H4 (cell line): ENCODE measurements around the gene ANK3. TPM values are rescaled to one million over a fixed set of nuclear protein-coding genes. Genes with fewer than 3 reads are reported as not detected.

Source experiments
- DNase-seq: peaks from one replicate; pipeline ENCODE4 v3.0.0-alpha.2; 2015; ENCODE audit warnings: low spot score
- total RNA-seq: library from RNA; depleted of rRNA; stranded (reverse); fragments of >200 nt; shearing (Covaris generic); gene quantifications from 2 replicates; pipeline ENCODE4 v1.2.3, GENCODE V29; 2014

Gene ANK3
- total RNA-seq, 1 experiment from 2014 or later = 10.2 TPM

DNA sequence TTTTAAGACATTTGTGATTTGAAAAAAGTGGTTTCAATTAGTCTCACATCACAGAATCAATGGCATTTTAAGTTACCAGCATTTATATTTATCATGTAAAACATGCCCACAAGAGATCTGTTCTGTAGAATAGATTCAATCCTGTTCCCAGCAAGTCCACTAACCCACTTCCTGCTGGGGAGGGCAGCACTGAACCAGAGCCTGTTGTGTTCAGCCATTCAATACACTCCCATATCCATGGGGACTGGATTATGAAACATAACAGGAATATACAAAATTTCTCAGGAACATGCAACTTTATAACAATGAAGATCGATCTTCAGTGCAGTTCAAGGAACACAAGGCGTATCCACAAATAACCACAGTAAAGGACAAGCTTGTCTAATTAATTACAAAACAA is 24.4 kb upstream of the ANK3 start:
- DNase-seq = no peak

GRCh38 chr10:60413306-60414012 is 23.8 kb upstream of the ANK3 start:
- no peak for DNase-seq

- no peak for DNase-seq
These were observed 21.3 kb upstream of the ANK3 start for GRCh38 chr10:60410970-60411369.

DNA sequence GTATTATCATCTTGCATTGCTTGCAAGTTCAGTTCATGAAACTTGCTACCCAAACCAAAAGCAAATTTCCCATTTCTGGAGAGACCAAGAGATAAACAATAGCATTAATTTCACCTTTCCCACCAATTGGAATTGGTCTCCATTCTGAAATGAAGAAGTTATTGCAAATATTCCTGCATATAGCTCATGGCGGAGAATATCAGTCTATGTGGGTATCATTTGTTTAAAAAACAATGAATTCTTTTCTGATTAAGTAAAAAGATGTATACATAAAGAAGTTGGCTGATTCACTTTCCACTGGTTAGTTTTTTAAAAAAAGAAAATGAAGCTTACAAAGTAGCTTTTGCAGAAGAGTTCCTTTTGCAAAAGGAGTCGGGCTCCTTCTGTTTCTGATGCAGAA is 19.5 kb upstream of the ANK3 start:
- no peak for DNase-seq

GRCh38 chr10:60406182-60406581 is 16.5 kb upstream of the ANK3 start:
- DNase-seq = no peak

GRCh38 chr10:60405172-60405571 is 15.5 kb upstream of the ANK3 start:
- no peak for DNase-seq

DNA sequence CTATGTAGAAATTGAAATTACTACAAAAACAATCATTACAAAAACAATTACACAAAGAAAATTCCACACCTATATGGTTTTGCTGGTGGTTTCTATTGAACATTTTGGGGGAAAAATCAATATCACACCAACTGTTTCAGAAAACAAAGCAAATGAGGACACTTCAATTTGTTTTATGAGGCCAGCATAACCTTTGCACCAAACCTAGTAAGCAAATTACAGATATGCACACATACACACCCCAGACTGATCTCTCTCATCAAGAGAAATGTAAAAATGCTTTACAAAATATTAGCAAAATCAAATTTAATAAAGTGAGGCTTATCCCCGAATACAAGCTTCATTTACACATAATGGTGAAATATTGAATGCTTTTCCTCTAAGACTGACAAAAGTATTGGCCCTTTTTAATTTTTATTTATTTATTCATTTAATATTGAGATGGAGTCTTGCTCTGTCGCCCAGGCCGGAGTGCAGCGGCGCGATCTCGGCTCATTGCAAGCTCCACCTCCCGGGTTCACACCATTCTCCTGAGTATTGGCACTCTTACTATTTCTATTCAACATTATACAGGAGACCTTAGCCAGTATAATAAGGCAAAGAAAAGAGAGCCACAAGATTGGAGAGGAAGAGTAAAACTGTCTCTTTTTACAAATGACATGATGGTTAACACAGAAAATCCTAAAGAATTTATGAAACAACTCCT is 13.6 kb upstream of the ANK3 start:
- DNase-seq = no peak

- DNase-seq = no peak
These were observed 10.7 kb upstream of the ANK3 start for GRCh38 chr10:60400366-60400765.

GRCh38 chr10:60399328-60399727 is 9.7 kb upstream of the ANK3 start:
- no peak for DNase-seq

GRCh38 chr10:60397792-60398191 is 8.1 kb upstream of the ANK3 start:
- no peak for DNase-seq

GRCh38 chr10:60396766-60397165 is 7.1 kb upstream of the ANK3 start:
- DNase-seq = no peak

- no peak for DNase-seq
These were observed 6.0 kb upstream of the ANK3 start for GRCh38 chr10:60395711-60396110.

DNA sequence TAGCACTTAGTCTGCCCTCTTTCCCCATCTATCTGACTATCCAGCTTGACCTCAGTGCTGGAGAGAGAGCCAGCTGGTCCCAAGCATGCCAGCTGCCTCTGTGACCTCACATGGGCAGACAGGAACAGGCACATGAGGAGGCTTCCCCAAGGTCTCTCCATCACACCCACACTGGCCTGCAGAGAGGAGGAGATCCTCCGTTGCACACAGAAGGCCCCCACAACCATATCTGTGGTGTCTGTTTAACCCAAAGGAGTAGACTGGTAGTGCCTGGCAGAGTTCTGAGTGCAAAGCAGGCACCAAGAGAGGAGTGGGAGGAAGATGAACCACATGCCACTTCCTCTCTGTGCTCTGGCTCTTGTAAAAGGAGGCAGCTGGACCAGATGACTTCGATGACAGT is 4.8 kb upstream of the ANK3 start:
- no peak for DNase-seq

GRCh38 chr10:60390224-60390626 is 550 bp upstream of the ANK3 start:
- no peak for DNase-seq

- no peak for DNase-seq
These were observed 870 bp downstream of the ANK3 start for GRCh38 chr10:60388709-60389301.

DNA sequence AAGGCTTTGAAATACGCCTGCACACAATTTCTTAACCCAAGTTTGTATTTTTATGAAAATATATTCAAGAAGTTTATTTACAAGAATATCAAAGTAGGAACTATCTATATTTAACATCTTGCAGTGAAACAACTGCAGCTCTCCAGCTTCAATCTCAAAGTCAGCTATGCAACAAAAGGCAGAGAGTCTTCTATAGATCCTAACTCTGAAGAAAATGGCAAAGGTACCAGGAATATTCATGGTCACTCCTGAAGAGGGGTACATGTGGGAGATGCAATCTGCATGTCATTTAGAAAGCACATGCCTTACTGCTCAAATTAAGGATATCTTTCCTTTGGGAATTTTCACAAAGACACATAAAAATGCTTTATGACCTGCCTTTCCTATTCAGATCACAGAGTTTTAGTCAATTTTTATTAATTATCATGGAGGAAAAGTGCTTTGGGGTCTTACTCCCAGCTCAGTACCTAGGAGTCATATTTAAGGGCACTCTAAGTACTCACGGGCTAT is 1.5 kb downstream of the ANK3 start:
- no peak for DNase-seq

GRCh38 chr10:60387531-60387930 is 2.1 kb downstream of the ANK3 start:
- no peak for DNase-seq

DNA sequence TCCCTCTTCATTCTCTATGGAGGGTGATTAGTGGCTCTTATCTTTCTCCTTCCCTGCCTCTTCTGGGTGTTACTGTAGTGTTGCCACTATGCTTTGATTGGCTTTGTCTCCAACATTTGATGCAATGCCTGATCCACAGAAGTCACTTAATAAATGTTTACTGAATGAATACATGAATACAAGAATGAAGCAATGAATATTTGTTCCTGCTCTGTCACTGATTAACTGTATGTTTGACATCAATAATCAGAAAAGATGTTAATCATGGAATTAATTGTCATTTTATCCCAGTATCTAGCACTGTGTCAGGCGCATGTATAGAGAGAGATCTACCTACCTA is 4.3 kb downstream of the ANK3 start:
- DNase-seq = no peak

- peak; percentile 85 for DNase-seq
These were observed 4.8 kb downstream of the ANK3 start for GRCh38 chr10:60384708-60385398.

DNA sequence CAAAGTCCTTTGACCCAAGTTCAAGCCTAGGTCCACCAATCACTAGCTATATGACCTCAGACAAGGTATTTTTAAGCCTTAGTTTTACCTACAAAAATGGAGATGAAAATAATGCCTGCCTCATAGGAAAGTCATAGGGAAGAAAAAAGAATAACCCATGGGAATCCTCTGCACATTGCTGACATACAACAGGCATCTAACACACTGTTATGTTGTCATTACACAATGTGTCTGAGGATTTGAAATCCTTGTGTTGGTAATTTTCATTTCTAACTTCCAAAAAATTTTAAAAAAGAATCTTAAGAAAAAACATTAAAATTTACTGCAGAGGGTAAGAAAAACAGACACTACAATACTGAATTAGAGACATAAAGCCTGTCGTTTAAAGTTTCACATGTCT is 5.7 kb downstream of the ANK3 start:
- DNase-seq = no peak

DNA sequence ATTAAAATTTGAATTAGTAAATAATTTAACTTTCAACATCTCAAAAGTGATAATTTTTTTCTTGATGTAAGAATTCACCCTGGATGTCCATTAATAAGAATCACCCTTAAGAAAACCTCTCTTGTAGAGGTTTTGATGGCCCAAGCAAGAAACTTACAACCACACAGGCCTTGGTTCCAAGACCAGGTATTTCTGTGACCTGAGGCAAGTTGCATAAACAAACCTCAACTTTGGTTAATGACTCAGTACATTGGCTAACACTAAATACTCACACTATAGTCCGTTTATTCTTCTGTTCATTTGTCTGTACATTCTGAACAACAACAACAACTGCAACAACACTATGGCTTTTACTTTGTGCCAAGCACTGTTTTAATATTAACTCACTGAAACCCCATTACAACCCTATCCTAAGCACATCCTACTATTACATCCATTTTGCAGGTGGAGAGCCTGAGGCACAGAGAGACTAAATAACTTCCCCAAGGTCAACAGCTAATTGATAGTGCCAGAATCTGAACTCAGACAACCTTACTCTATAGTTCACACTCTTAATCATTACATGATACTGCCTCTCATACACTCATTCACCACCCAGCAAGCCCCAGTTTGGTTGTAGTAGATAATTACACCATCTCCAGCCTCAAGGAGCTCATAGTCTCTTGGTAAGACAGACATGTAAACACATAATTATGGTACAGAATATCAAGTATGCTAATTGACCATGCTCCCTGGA is 6.6 kb downstream of the ANK3 start:
- DNase-seq = peak; percentile 19

DNA sequence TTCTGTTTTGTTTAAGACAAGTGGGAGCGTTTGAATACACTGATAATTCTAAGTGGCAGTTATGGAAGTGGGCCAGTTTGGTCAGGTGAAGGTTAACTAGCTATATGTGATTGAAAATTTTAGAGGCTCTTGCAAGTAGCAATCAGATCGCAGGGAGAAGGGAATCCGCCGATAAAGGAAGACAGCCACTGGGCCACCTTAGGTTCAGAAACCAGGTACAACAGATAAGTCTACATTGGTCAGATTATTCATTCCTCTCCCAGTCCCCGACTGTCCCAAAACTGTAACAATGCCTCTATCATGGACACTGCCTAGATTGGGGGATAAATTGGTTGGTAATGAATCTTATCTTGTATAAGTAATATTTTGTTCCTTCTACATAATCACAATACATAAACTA is 8.9 kb downstream of the ANK3 start:
- DNase-seq = no peak
